B cell (primary cell): ENCODE results near the gene ENDOV. TPM values are rescaled to one million over a fixed set of nuclear protein-coding genes. Genes with fewer than 3 reads are reported as not detected.

Source experiments
- ATAC-seq: fragments of 200-7000 bp; cut with Tn5 transposase; one replicate; pipeline ENCODE4 v1.10.0; 2021; ENCODE audit warnings: low read depth, mild to moderate bottlenecking, moderate number of reproducible peaks, moderate library complexity
- CTCF ChIA-PET: fragments of 350-600 bp; sonication (Branson Sonifier 250); formaldehyde crosslinking; loops from one replicate; lab custom pipeline; 2021; ENCODE audit warnings: antibody characterized with exemption, inconsistent platforms; lab: Charles Lee
- POLR2A ChIA-PET: fragments of 350-600 bp; sonication (Branson Sonifier 250); formaldehyde crosslinking; loops from one replicate; lab custom pipeline; 2021; ENCODE audit warnings: antibody characterized with exemption; lab: Charles Lee
- DNase-seq: peaks from one replicate; pipeline ENCODE4 v3.0.0; 2013
- H2AFZ ChIP-seq: 2 replicates; pipeline ENCODE4 v1.6.1; 2012; ENCODE audit warnings: mild to moderate bottlenecking, low read depth, low read length; ENCODE audit not compliant: insufficient read depth, poor library complexity, severe bottlenecking
- H3K27ac ChIP-seq, 2 donors: 1 replicate in 1 of 2; 2 replicates in 1 of 2; pipeline ENCODE4 v1.5.1; 2012 to 2013; ENCODE audit warnings: low read length in 2 of 2, mild to moderate bottlenecking in 2 of 2, moderate library complexity in 1 of 2
- H3K27me3 ChIP-seq, 4 experiments: fragments of 200-600 bp in 1 of 4; sonication (generic) in 1 of 4; replicated peaks in 1 of 4; 1 replicate in 2 of 4; 2 replicates in 2 of 4; pipeline versions ENCODE4 v1.6.1 to v1.7.0; 2013 to 2016; ENCODE audit warnings: low read length in 3 of 4, mild to moderate bottlenecking in 2 of 4, mixed read lengths in 1 of 4, moderate library complexity in 1 of 4; ENCODE audit not compliant: insufficient read depth in 4 of 4, control insufficient read depth in 3 of 4; ENCODE audit errors: control extremely low read depth in 1 of 4
- H3K36me3 ChIP-seq, 2 experiments: replicated peaks in 1 of 2; 1 replicate in 1 of 2; 2 replicates in 1 of 2; pipeline versions ENCODE4 v1.6.1 to v1.7.1; 2013; ENCODE audit warnings: low read length in 1 of 2; ENCODE audit not compliant: insufficient read depth in 2 of 2, control insufficient read depth in 1 of 2; ENCODE audit errors: control extremely low read depth in 1 of 2, extremely low read depth in 1 of 2
- H3K4me1 ChIP-seq, 2 donors: fragments of 200-600 bp in 1 of 2; sonication (generic) in 1 of 2; 1 replicate in 1 of 2; 2 replicates in 1 of 2; pipeline versions ENCODE4 v1.5.1 to v1.6.1; 2013 to 2017; ENCODE audit warnings: low read length in 2 of 2; ENCODE audit not compliant: control insufficient read depth in 2 of 2, insufficient read depth in 2 of 2
- H3K4me2 ChIP-seq: replicated peaks from 2 replicates; pipeline ENCODE3; 2012; ENCODE audit warnings: mild to moderate bottlenecking, low read depth, low read length; ENCODE audit not compliant: poor library complexity, severe bottlenecking
- H3K4me3 ChIP-seq, 5 experiments: fragments of 200-600 bp in 1 of 5; sonication (generic) in 1 of 5; 1 replicate in 3 of 5; 2 replicates in 2 of 5; pipeline versions ENCODE4 v1.5.1 to v1.7.0; 2011 to 2016; ENCODE audit warnings: low read length in 4 of 5, mild to moderate bottlenecking in 4 of 5, low read depth in 2 of 5, control low read depth in 1 of 5, moderate library complexity in 1 of 5; ENCODE audit not compliant: insufficient read depth in 1 of 5; ENCODE audit errors: control extremely low read depth in 1 of 5, extremely low read depth in 1 of 5
- H3K79me2 ChIP-seq: fragments of 200-600 bp; sonication (generic); one replicate; pipeline ENCODE4 v1.6.0; 2016; ENCODE audit warnings: low read length; ENCODE audit not compliant: control insufficient read depth, insufficient read depth
- H3K9ac ChIP-seq: fragments of 200-600 bp; sonication (generic); 2 replicates; pipeline ENCODE4 v1.6.1; 2017; ENCODE audit warnings: mild to moderate bottlenecking, low read length, moderate library complexity
- H3K9me3 ChIP-seq, 3 donors: one replicate each; pipeline versions ENCODE4 v1.6.1 to v1.7.1; 2013; ENCODE audit warnings: low read length in 2 of 3; ENCODE audit not compliant: control insufficient read depth in 2 of 3, insufficient read depth in 1 of 3; ENCODE audit errors: control extremely low read depth in 1 of 3
- H4K20me1 ChIP-seq: 2 replicates; pipeline ENCODE4 v1.6.0; 2012; ENCODE audit warnings: mild to moderate bottlenecking, low read length; ENCODE audit not compliant: insufficient read depth, control insufficient read depth, poor library complexity, severe bottlenecking
- H3K27ac Mint-ChIP-seq: one replicate; pipeline ENCODE4 v1.8.0; 2021; ENCODE audit warnings: mixed read lengths
- H3K27me3 Mint-ChIP-seq: one replicate; pipeline ENCODE4 v1.8.0; 2021; ENCODE audit warnings: mixed read lengths
- H3K4me1 Mint-ChIP-seq: one replicate; pipeline ENCODE4 v1.8.0; 2021; ENCODE audit warnings: mixed read lengths
- H3K4me3 Mint-ChIP-seq: one replicate; pipeline ENCODE4 v1.8.0; 2021; ENCODE audit warnings: mixed read lengths
- H3K9me3 Mint-ChIP-seq: one replicate; pipeline ENCODE4 v1.8.0; 2022; ENCODE audit warnings: mixed read lengths; ENCODE audit not compliant: insufficient read depth
- EZH2 ChIP-seq: IDR thresholded peaks from 2 replicates; pipeline ENCODE4 v1.6.1; 2012; ENCODE audit warnings: borderline replicate concordance, low read depth, mild to moderate bottlenecking, moderate library complexity, low read length; ENCODE audit not compliant: insufficient read depth, poor library complexity, severe bottlenecking
- WGBS: methylation state at CpG from one replicate; pipeline ENCODE4 v1.1.5; 2013; ENCODE audit warnings: missing lambda C conversion rate; ENCODE audit not compliant: insufficient coverage; 5-methylcytosine and 5-hydroxymethylcytosine counted together
- intact Hi-C: fragments of 100-400 bp; cut with micrococcal nuclease; formaldehyde crosslinking; loops from one replicate; pipeline ENCODE4 v1.10.0; 2022
- polyA plus RNA-seq: library from polyadenylated mRNA; depleted of rRNA; stranded (reverse); fragments of >200 nt; gene quantifications from 2 replicates; pipeline ENCODE4 v1.2.3, GENCODE V29; 2012
- total RNA-seq, 2 donors: library from RNA; stranded (reverse); fragments of 120-200 nt in 1 of 2; gene quantifications; 1 replicate in 1 of 2; 2 replicates in 1 of 2; pipeline versions ENCODE4 v1.2.3 to v1.2.4, GENCODE V29; 2013 to 2022
- TF ChIP-seq, protein P1 (sequence below): fragments of 200-600 bp; IDR thresholded peaks from one replicate; pipeline ENCODE4 v1.8.0; 2022; ENCODE audit warnings: antibody characterized with exemption, mild to moderate bottlenecking

Gene ENDOV
- total and polyA plus RNA-seq, 2 donors (not counting 1 experiment from before 2014, with no cell fraction given) = 25.3 to 49.5 TPM

DNA sequence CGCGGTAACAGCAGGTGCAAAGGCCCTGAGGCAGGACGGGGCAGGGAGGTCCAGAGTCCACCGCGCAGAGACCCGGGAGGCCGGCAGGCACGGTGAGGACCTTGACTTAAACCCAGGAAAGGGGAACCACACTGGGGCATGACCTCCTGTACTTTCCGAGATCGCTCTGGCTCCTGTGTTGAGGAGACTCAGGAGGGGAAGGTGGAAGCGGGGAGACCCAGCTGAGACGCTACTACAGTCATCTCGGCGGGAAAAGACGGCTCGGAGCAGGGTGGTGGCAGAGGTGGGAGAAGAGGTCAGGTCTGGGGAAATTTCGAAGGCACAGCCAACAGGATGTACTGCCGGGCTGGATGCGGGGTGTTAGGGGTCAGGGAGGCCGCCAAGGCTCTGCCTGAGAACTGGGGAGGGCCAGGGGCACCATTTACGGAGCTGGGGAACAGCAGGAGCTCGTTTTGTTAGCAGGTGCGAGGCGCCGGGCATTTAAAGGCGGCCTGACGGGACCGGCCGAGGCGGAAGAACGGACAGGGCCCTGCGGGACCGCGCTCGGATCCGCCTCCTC is 39.1 kb downstream of the ENDOV start:
- ChIA-PET CTCF (interaction anchor here (1.0 to 1.5 kb wide), 3 partner anchors 27 to 535 kb away, joined by 3 to 6 read pairs (median 4); no protein-coding TSS in a partner anchor), POLR2A (interaction anchor here (0.6 to 1.2 kb wide), 7 partner anchors 22 to 581 kb away, joined by 3 to 4 read pairs (median 3); partner anchors contain the start of genes BAIAP2, GAA and NPTX1)
- Mint-ChIP-seq H3K27ac (peak overlapping the region; percentile 96), H3K9me3 (no peaks in the 10 kb centered on the region), H3K4me3 (peak overlapping the region; percentile 91), H3K4me1 (peaks cover 18% of the 10 kb centered on the region), H3K27me3 (peaks cover 13% of the 10 kb centered on the region)
- H3K36me3 ChIP-seq = no peaks in the 10 kb centered on the region
- H3K4me2 ChIP-seq = peak overlapping the region; percentile 97
- peaks cover 0 to 23% (median 0%) of the 10 kb centered on the region in 4 experiments for H3K27me3 ChIP-seq
- H3K9me3 ChIP-seq = peaks cover 0 to 10% (median 0%) of the 10 kb centered on the region in 3 donors
- TF ChIP-seq, protein P1, sequence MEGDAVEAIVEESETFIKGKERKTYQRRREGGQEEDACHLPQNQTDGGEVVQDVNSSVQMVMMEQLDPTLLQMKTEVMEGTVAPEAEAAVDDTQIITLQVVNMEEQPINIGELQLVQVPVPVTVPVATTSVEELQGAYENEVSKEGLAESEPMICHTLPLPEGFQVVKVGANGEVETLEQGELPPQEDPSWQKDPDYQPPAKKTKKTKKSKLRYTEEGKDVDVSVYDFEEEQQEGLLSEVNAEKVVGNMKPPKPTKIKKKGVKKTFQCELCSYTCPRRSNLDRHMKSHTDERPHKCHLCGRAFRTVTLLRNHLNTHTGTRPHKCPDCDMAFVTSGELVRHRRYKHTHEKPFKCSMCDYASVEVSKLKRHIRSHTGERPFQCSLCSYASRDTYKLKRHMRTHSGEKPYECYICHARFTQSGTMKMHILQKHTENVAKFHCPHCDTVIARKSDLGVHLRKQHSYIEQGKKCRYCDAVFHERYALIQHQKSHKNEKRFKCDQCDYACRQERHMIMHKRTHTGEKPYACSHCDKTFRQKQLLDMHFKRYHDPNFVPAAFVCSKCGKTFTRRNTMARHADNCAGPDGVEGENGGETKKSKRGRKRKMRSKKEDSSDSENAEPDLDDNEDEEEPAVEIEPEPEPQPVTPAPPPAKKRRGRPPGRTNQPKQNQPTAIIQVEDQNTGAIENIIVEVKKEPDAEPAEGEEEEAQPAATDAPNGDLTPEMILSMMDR = no peak
- no peak for TF ChIP-seq EZH2
- H2AFZ ChIP-seq = peak overlapping the region; percentile 92
- intact Hi-C loops = loop anchor here (1.0 kb wide), 2 partner anchors 39 to 90 kb away; partner anchors contain the start of genes ENDOV and RPTOR
- WGBS = 34% methylated on average over 36 of the region's 36 CpGs
- H4K20me1 ChIP-seq = no peaks in the 10 kb centered on the region
- no peaks in the 10 kb centered on the region for H3K79me2 ChIP-seq
- peak overlapping the region; percentile 88 to 99 for H3K27ac ChIP-seq
- H3K4me3 ChIP-seq = peak overlapping the region; percentile 19 to 88 (median 87)
- peaks cover 7 to 17% of the 10 kb centered on the region in 2 donors for H3K4me1 ChIP-seq
- no peak for ATAC-seq
- H3K9ac ChIP-seq = peak overlapping the region; percentile 96
- DNase-seq = no peak
